ENCODE results near the gene SYT9.

Gene SYT9

DNA sequence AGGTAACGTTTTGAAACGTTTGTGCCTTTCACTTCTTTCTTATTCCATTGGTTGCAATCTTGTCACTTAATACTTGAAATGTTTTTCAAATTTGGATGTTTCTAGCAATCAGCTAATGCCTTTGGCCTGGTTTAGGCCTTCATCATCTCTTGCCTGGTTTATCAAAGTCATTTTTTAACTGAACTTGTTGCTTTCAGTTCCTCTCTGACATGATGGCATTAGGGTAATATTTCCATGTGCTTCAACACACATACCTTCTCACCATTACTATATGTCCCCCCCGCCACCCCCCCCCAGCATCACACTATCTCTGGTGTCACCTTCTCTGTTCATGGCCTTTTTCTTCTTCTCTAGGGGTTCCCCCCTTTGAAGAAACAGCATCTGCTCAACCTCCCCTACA is 1.5 kb upstream of the SYT9 start:
- TF ChIP-seq, protein P1, sequence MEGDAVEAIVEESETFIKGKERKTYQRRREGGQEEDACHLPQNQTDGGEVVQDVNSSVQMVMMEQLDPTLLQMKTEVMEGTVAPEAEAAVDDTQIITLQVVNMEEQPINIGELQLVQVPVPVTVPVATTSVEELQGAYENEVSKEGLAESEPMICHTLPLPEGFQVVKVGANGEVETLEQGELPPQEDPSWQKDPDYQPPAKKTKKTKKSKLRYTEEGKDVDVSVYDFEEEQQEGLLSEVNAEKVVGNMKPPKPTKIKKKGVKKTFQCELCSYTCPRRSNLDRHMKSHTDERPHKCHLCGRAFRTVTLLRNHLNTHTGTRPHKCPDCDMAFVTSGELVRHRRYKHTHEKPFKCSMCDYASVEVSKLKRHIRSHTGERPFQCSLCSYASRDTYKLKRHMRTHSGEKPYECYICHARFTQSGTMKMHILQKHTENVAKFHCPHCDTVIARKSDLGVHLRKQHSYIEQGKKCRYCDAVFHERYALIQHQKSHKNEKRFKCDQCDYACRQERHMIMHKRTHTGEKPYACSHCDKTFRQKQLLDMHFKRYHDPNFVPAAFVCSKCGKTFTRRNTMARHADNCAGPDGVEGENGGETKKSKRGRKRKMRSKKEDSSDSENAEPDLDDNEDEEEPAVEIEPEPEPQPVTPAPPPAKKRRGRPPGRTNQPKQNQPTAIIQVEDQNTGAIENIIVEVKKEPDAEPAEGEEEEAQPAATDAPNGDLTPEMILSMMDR (IDR thresholded peaks at IDR 0.05), result no peak
- Histone ChIP-seq H3K9me3 (no peaks in the 10 kb centered on the region), H3K4me3 (ENCODE audit: low read depth in 1 of 2, low read length in 1 of 2) (no peak overlapping the region), H3K36me3 (no peaks in the 10 kb centered on the region), H3K27me3 (peaks cover 70% of the 10 kb centered on the region), H3K4me1 (ENCODE audit: control insufficient read depth in 1 of 2, insufficient read depth in 1 of 2, low read depth in 1 of 2, low read length in 1 of 2) (no peaks in the 10 kb centered on the region), H3K27ac (no peak overlapping the region)

DNA sequence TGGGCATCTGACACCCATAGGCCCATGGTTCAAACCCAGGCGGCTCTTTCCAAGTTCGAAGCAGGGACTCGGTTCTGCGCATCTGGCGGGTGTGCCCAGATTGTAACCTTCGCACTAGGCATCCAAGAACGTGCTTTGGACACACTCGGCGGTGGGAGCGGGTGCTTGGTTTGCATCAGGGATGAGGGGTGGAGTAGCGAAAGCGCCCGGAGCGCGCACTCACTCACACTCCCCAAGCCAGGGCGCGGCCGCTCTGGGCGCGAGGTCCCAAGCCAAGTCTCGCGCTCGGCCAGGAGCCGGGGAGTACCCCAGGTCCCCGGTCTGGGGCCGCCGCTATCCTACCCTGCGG is 243 bp upstream of the SYT9 start:
- Histone ChIP-seq H3K36me3 (no peaks in the 10 kb centered on the region), H3K4me3 (ENCODE audit: low read depth in 1 of 2, low read length in 1 of 2) (no peak overlapping the region), H3K27me3 (peaks cover 83% of the 10 kb centered on the region), H3K27ac (no peak overlapping the region), H3K9me3 (no peaks in the 10 kb centered on the region), H3K4me1 (ENCODE audit: control insufficient read depth in 1 of 2, insufficient read depth in 1 of 2, low read depth in 1 of 2, low read length in 1 of 2) (no peaks in the 10 kb centered on the region)
- TF ChIP-seq, protein P1 (IDR thresholded peaks at IDR 0.05), result no peak

DNA sequence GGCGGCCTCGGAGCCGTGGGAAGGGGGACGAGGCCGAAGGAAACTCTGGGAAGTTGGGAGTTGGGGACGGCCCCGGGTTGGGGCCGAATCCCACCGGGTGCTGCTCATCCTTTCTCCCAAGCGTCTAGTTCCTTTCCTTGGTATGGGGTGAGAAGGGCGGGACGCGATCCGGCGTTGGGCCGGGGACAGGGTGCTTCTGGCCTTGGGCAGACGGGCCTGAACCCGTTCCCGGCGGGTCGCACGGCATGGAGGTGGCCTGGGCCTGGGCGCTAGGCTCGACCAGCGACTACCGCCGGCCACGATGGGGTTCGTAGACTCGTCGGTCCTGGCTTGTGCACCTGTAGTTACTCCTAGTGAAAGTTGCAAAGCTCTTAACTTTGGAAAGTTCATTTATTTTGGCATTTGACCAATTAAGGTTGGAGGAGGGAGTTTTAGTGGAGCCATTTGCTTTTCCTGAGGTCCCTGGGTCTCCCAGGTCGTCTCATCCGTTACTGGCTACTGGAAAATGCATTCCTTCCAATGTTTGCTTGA is 1.0 kb downstream of the SYT9 start:
- Histone ChIP-seq H3K36me3 (no peaks in the 10 kb centered on the region), H3K4me3 (ENCODE audit: low read depth in 1 of 2, low read length in 1 of 2) (no peak overlapping the region), H3K4me1 (ENCODE audit: control insufficient read depth in 1 of 2, insufficient read depth in 1 of 2, low read depth in 1 of 2, low read length in 1 of 2) (no peaks in the 10 kb centered on the region), H3K27ac (no peak overlapping the region), H3K27me3 (peaks cover 93% of the 10 kb centered on the region), H3K9me3 (no peaks in the 10 kb centered on the region)
- TF ChIP-seq, protein P1 (IDR thresholded peaks at IDR 0.05), result no peak

DNA sequence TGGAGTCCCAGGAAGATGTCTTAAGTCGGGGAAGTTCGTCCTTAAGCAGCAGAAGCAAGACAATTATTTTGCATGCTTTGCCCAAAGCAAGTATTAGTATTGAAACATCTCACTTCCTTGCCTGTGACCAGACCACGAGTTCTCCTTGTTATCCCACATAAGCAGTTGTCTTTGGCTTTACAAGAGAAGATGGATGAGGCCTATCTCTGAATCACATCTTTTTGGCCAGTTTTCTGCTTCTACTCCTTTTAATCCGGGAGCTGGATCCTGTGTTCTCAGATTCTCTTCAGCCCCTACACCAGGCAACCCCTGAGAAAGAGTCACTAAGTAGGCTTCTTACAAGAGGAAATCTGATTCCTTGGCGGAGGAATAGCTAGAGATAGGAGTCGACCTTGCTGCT is 2.1 kb downstream of the SYT9 start:
- Histone ChIP-seq H3K9me3 (no peaks in the 10 kb centered on the region), H3K27ac (no peak overlapping the region), H3K27me3 (peaks cover 95% of the 10 kb centered on the region), H3K4me1 (ENCODE audit: control insufficient read depth in 1 of 2, insufficient read depth in 1 of 2, low read depth in 1 of 2, low read length in 1 of 2) (no peaks in the 10 kb centered on the region), H3K36me3 (no peaks in the 10 kb centered on the region), H3K4me3 (ENCODE audit: low read depth in 1 of 2, low read length in 1 of 2) (no peak overlapping the region)
- TF ChIP-seq, protein P1 (IDR thresholded peaks at IDR 0.05), result no peak

DNA sequence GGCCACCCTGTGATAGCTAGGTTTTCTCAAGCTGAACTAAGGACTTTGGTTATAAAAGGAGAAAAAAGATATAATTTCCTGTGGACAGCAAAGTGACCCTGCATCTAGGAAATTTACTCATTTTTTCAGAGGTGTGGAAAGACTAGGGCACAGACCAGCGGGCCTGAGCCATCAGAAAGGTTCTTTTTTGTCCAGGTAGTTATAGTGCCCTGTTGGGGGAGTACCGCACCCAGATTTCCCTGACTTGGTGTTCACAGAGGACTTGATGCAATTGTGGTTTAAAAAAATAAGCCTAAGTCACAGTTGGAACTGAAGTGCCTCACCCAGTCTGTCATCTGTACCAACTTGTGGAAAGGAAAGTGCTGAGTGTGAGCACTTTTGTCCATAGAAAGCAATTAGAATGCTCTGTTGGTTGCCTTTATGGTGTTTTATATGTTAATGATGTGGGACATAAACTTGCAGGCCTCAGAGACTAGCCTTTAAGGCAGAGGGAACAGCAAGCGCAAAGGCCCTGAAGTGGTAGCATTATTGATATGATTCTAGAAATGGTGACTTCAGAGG is 3.1 kb downstream of the SYT9 start:
- Histone ChIP-seq H3K9me3 (no peaks in the 10 kb centered on the region), H3K4me3 (ENCODE audit: low read depth in 1 of 2, low read length in 1 of 2) (no peak overlapping the region), H3K4me1 (ENCODE audit: control insufficient read depth in 1 of 2, insufficient read depth in 1 of 2, low read depth in 1 of 2, low read length in 1 of 2) (no peaks in the 10 kb centered on the region), H3K27me3 (peaks cover 88% of the 10 kb centered on the region), H3K27ac (no peak overlapping the region), H3K36me3 (no peaks in the 10 kb centered on the region)
- TF ChIP-seq, protein P1 (IDR thresholded peaks at IDR 0.05), result no peak
